HL-60 (cell line): Measurements from ENCODE around the gene AK8.

ENCODE experiments used
- GABPA ChIP-seq: IDR thresholded peaks from 2 replicates; pipeline ENCODE4 v1.6.1; 2012; ENCODE audit warnings: low read depth
- POLR2AphosphoS5 ChIP-seq: IDR thresholded peaks from 2 replicates; pipeline ENCODE4 v1.6.1; 2012; ENCODE audit warnings: low read depth
- TF ChIP-seq, protein P1 (sequence below): IDR thresholded peaks from one replicate; pipeline ENCODE4 v1.5.1; 2011; ENCODE audit warnings: low read length, control low read depth, inconsistent platforms; ENCODE audit not compliant: insufficient read depth

DNA sequence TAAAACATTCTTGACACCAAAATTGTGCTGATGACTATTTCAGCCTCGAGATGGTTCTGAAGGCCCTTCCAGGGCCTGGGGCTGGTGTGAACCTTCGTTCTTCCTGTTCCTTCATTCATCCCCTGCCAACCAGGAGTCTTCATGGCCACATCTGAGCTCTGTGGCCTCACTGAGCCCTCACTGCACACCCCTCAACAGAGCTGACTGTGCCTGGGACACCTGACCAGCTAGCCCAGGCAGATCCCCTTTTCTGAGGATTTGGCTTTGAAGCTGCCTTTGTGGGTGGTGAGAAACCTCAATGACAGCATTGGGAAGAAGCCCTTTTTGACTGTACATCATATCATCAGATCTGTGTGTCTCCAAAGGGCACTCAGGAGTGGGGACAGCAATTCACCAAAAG, 13.8 kb downstream of the AK8 start:
- TF ChIP-seq, protein P1, sequence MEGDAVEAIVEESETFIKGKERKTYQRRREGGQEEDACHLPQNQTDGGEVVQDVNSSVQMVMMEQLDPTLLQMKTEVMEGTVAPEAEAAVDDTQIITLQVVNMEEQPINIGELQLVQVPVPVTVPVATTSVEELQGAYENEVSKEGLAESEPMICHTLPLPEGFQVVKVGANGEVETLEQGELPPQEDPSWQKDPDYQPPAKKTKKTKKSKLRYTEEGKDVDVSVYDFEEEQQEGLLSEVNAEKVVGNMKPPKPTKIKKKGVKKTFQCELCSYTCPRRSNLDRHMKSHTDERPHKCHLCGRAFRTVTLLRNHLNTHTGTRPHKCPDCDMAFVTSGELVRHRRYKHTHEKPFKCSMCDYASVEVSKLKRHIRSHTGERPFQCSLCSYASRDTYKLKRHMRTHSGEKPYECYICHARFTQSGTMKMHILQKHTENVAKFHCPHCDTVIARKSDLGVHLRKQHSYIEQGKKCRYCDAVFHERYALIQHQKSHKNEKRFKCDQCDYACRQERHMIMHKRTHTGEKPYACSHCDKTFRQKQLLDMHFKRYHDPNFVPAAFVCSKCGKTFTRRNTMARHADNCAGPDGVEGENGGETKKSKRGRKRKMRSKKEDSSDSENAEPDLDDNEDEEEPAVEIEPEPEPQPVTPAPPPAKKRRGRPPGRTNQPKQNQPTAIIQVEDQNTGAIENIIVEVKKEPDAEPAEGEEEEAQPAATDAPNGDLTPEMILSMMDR: no peak
- no peak for TF ChIP-seq POLR2AphosphoS5
- no peak for TF ChIP-seq GABPA
